Inflammatory macrophage treated with lipopolysaccharide for 4 hours (primary cell): ENCODE data around the gene MPC2.
A peak's percentile ranks its signal among the peaks of the same experiment; 100 is the strongest.
"Not testable (repeated sequence)": the region's sequence is repeated elsewhere in the genome, so short reads cannot be mapped to it uniquely, and the experiment has no call there.

ENCODE experiments used
- DNase-seq: peaks from one replicate; pipeline ENCODE4 v3.0.0-alpha.2; 2020

Gene MPC2

GRCh38 chr1:167904652-167905130 is 32.2 kb downstream of the MPC2 start:
- DNase-seq, result no peak

GRCh38 chr1:167900907-167901306 is 36.0 kb downstream of the MPC2 start:
- no peak for DNase-seq

- no peak for DNase-seq
Measured at GRCh38 chr1:167899253-167899681, 37.6 kb downstream of the MPC2 start.

DNA sequence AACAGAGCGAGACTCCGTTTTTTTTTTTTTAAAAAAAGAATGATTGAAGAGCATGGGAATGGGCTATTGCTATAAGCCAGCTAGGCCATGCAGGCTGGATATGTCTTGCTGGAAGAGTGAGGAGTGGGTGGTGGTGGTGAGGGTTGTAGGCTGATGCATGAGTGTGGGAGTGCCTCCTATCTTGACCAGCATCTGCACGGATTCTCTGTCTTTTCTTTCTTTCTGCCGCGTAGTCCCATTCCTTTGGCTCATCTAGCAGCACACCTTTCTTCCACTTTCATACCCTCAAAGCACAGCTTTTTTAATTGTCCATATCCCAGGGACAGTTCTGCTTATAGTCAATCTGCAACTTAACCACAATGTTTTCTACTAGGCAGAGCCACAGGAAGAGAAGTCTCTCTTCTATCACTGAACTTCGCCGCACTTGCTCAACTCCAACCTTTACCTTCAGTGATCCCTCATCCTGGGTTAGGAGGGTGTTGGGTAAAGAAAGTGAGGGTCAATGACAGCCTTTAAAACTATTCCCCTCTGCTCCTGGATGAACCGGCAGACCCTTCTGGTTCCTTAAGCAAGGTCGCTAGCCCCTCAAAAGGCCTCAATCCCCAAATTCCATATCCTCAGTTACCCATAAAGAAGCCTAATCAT is 38.2 kb downstream of the MPC2 start:
- DNase-seq, result no peak

- peak; percentile 36 for DNase-seq
Measured at GRCh38 chr1:167893798-167894197, 43.1 kb downstream of the MPC2 start.

DNA sequence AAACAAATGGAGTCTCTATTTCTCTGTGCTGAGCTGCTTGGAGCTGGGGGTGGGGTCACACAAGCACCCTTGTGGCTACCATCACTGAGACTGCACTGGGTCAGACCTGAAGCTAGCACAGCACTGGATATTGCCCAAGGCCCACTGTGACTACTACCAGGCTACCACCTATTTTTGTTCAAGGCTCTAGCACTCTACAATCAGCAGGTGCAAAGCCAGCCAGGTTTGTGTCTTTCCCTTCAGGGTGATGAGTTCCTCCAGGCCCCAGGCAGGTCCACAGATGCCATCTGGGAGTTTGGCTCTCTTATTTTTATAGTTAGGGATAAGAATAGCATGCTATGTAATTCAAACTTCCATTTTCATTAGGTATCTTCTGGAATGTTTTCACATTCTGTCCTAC is 46.5 kb downstream of the MPC2 start:
- DNase-seq, result no peak

DNA sequence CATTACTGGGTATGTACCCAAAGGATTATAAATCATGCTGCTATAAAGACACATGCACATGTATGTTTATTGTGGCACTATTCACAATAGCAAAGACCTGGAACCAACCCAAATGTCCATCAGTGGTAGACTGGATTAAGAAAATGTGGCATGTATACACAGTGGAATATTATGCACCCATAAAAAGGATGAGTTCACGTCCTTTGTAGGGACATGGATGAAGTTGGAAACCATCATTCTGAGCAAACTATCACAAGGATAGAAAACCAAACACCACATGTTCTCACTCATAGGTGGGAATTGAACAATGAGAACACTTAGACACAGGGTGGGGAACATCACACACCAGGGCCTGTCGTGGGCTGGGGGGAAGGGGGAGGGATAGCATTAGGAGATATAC is 49.7 kb downstream of the MPC2 start:
- DNase-seq, result not testable (repeated sequence)

DNA sequence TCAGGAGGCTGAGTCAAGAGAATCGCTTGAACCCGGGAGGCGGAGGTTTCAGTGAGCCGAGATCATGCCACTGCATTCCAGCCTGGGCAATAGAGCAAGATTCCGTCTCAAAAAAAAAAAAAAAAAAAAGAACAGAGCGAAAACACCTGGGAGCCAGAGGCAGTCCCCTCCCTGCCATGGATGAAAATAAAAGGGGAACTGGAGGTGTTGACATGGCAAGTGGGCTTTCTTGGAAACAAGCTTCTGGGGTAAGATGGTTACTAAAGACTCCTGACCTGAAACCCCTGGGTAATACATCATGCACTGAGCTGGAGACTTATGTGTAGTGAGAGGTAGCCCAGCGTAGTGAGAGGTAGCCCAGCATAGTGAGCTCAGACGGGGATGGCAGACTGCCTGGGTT is 54.5 kb downstream of the MPC2 start:
- no peak for DNase-seq

DNA sequence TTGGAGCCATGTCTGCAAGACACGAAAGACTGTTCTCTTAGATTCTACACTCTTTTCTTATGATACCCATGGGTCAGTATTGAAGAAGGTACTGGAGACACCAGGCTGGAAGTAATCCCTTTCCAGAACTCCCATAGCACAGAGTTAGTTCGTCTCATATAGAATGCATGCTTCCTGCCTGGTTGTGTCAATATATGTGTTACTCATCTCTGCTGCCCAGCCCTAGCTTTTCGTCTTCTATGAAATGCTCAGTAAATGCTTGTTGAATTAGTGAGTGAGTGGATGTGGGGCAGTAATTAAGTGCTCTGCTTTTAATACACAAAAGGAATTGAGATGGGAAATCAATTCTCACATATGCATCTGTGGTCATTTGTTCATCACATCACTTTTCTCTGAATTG is 55.1 kb downstream of the MPC2 start:
- DNase-seq, result no peak

GRCh38 chr1:167881069-167881468 is 55.8 kb downstream of the MPC2 start:
- DNase-seq, result no peak

DNA sequence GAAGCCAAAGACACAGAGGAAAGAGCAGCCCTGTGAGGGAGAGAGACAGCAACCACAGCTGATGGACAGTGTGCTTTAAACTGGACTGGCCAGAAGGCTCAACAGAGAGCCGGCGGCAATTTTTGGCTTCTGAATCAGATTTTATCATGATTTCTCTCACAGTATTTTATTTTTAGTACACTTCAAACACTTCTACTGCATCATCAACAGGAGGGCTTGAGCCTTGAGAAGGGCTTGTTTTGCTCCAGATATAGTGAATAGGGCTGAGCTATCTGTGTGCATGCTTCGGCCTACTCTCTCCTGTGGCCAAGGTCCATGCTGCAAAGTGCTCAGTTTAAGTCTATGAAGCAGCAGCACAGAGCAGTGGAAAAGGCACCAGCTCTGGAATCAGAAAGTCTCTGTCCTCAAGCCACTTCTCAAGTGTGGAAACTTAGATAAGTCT is 56.3 kb downstream of the MPC2 start:
- DNase-seq, result no peak

GRCh38 chr1:167879508-167879907 is 57.4 kb downstream of the MPC2 start:
- DNase-seq, result no peak

DNA sequence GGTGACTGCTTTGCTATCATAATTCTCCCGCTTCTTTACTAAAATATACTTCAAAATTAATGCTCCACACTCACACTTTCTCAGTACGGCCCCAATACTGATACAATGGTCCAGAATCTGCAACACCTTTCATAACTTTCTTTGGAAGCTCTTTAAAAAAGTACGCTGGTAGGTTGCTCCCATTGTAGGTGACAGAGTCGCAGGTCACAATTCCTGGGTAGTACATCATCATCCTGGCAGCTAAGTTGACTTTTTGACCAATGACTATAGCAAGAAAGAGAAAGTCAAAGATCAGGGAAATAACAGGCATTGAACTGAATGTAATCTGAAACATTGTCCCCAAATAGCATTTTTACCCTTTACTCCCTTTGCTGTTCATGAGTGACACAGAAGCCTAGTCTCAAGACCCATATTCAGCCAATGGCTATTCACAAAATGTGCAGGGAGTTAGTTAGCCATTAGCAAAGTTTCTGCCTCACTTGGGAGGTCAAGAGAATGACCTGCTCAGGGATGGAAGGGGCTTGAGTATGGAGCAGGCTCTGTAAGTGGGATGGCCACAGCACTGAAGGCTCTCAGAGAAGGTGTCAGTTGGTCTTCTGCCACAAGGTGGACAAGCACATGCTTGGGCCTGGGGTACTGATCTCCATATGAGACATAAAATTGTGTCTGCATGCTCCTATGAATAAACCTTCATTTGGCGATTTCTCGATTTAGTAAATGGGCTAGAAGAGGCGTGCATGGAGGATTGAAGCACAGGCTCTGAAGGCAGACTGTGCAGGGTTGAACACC is 58.3 kb downstream of the MPC2 start:
- DNase-seq, result no peak

DNA sequence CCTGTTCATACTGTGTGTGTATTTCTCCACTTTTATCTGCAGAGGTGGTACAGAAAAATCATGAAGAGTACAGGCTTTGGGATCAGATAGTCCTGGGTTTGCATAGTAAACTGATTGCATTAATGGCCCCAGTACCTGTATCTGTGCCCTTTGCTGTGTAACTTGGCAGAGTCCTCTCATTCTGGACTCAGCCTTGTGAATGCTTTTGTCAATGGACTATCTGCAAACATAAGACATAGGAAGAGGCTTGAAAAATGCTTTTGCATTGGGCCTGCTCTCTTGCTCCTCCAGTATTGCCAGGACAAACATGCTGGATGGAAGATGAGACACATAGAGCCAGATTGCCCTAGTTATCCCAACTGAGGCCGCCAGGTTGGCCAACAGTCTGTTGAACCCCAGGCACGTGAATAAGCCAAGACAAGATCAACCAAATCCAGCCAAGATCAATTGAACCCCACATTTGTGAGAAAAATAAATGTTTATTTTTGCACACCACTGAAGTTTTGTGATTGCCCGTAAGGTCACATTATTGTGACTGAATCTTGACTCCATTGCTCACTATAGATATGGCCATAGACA is 60.2 kb downstream of the MPC2 start:
- no peak for DNase-seq

- DNase-seq, result no peak
Measured at GRCh38 chr1:167871331-167871730, 65.5 kb downstream of the MPC2 start.

GRCh38 chr1:167869157-167870001 is 67.5 kb downstream of the MPC2 start:
- DNase-seq, result not testable (repeated sequence)

DNA sequence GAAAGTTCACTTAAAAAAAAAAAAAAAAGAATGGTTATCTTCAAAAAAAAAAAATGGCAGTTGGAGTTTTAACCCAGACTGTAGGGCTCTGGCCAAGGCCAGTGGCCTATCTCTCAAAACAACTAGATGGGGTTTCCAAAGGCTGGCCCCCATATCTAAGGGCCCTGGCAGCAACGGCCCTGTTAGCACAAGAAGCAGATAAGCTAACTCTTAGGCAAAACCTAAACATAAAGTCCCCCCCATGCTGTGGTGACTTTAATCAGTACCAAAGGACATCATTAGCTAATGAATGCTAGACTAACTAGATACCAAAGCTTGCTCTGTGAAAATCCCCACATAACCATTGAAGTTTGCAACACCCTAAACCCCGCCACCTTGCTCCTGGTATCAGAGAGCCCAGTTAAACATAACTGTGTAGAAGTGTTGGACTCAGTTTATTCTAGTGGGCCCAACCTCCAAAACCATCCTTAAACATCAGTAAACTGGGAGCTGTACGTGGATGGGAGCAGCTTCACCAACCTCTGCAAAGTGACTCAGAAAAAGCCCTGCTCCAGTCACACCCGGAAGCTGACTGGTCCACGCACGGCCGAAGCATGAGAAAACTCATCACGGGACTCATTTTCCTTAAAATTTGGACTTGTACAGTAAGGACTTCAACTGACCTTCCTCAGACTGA is 70.0 kb downstream of the MPC2 start:
- not testable (repeated sequence) for DNase-seq
